ENCODE data around the gene SOST. TPM values are rescaled to one million over a fixed set of nuclear protein-coding genes. Genes with fewer than 3 reads are reported as not detected.

Gene SOST
- total RNA-seq, 1 donor from 2014 or later: not detected

GRCh38 chr17:43709210-43709609, 49.4 kb downstream of the SOST start:
- no peak for DNase-seq (ENCODE audit: low read depth)

- no peak for DNase-seq (ENCODE audit: low read depth)
Observed at GRCh38 chr17:43707184-43707583, 51.4 kb downstream of the SOST start.

- no peak for DNase-seq (ENCODE audit: low read depth)
Observed at GRCh38 chr17:43706235-43706634, 52.4 kb downstream of the SOST start.

Other genes starting within 250 kb of the SOST start
- 3.0 and 7.9 TPM in 2 replicates for gene ETV4, start 212.5 kb downstream of the SOST start, total RNA-seq
- gene MEOX1, start 96.9 kb downstream of the SOST start, total RNA-seq: 0.19 and 0.47 TPM in 2 replicates
- 103 and 104 TPM in 2 replicates for gene DUSP3, start 20.2 kb upstream of the SOST start, total RNA-seq
- gene CFAP97D1, start 21.6 kb upstream of the SOST start, total RNA-seq: not detected in 2 replicates
- 5.4 and 5.5 TPM in 2 replicates for gene MPP3, start 74.4 kb upstream of the SOST start, total RNA-seq
- not detected in 2 replicates for gene CD300LG, start 88.4 kb upstream of the SOST start, total RNA-seq
- 0.96 and 2.3 TPM in 2 replicates for gene MPP2, start 148.7 kb upstream of the SOST start, total RNA-seq
- gene PPY, start 183.7 kb upstream of the SOST start, total RNA-seq: not detected in 2 replicates
- gene PYY, start 195.1 kb upstream of the SOST start, total RNA-seq: 0.19 TPM in 1 of 2 replicates, not detected in the other
- gene NAGS, start 245.8 kb upstream of the SOST start, total RNA-seq: 0.10 and 0.40 TPM in 2 replicates

Measured in myocyte (in vitro differentiated cells).